H1 (cell line): ENCODE data around the gene MEF2B. TPM values are rescaled to one million over a fixed set of nuclear protein-coding genes. Genes with fewer than 3 reads are reported as not detected.

Experiments used
- CHD7 ChIP-seq: fragments of 300-600 bp; sonication (generic); IDR thresholded peaks from 2 replicates; pipeline ENCODE4 v1.7.1; 2012; ENCODE audit warnings: low read length, moderate library complexity, mild to moderate bottlenecking, inconsistent platforms; ENCODE audit not compliant: insufficient replicate concordance
- E2F6 ChIP-seq: IDR thresholded peaks from 2 replicates; pipeline ENCODE4 v1.6.1; 2012; ENCODE audit warnings: inconsistent platforms
- FOSL1 ChIP-seq: IDR thresholded peaks from 2 replicates; pipeline ENCODE4 v1.6.1; 2011; ENCODE audit warnings: mild to moderate bottlenecking, low read depth, low read length, moderate library complexity; ENCODE audit not compliant: insufficient read depth
- HDAC6 ChIP-seq: IDR thresholded peaks from one replicate; pipeline ENCODE4 v1.7.1; 2012; ENCODE audit warnings: low read depth, mild to moderate bottlenecking, inconsistent platforms, low read length, moderate library complexity
- KDM5A ChIP-seq: fragments of 200-600 bp; IDR thresholded peaks from 2 replicates; pipeline ENCODE4 v1.7.1; 2012; ENCODE audit warnings: mild to moderate bottlenecking, low read length, inconsistent platforms, mixed read lengths
- POLR2AphosphoS5 ChIP-seq: IDR thresholded peaks from 2 replicates; pipeline ENCODE4 v1.6.1; 2011; ENCODE audit warnings: low read depth, low read length
- SP1 ChIP-seq: IDR thresholded peaks from 2 replicates; pipeline ENCODE4 v1.6.1; 2011; ENCODE audit warnings: low read depth, low read length
- polyA plus RNA-seq, 7 experiments: library from polyadenylated mRNA; depleted of rRNA in 3 of 7; stranded (reverse) in 5 of 7; unstranded in 2 of 7; fragments of >200 nt in 5 of 7; fragments of 200-250 nt in 2 of 7; gene quantifications; 1 replicate in 5 of 7; 2 replicates in 1 of 7; 4 replicates in 1 of 7; pipeline versions ENCODE4 v1.2.1 to v1.2.3, GENCODE V29; 2011 to 2013; ENCODE audit warnings: missing spikeins in 2 of 7, mixed read lengths in 2 of 7
- total RNA-seq: library from RNA; stranded (reverse); fragmentation: NEBNext Ultra II Directional; extraction: Animal tissue kit (Norgen Biotek cat#: 25700); gene quantifications from 2 replicates; pipeline ENCODE4 v1.2.1, GENCODE V29; 2021

MEF2B gene
- total and polyA plus RNA-seq, 2 of the 8 experiments (the other 6 are each of a cell fraction or from before 2014, with no cell fraction given), result 2.8 to 3.7 TPM

- TF ChIP-seq CHD7 (no peak), E2F6 (no peak), HDAC6 (no peak), SP1 (no peak), FOSL1 (no peak), KDM5A (no peak), POLR2AphosphoS5 (no peak)
Observed at GRCh38 chr19:19186742-19187141, 16.7 kb upstream of the MEF2B start (continued).
